ENCODE data around the gene PRKACA.

DNA sequence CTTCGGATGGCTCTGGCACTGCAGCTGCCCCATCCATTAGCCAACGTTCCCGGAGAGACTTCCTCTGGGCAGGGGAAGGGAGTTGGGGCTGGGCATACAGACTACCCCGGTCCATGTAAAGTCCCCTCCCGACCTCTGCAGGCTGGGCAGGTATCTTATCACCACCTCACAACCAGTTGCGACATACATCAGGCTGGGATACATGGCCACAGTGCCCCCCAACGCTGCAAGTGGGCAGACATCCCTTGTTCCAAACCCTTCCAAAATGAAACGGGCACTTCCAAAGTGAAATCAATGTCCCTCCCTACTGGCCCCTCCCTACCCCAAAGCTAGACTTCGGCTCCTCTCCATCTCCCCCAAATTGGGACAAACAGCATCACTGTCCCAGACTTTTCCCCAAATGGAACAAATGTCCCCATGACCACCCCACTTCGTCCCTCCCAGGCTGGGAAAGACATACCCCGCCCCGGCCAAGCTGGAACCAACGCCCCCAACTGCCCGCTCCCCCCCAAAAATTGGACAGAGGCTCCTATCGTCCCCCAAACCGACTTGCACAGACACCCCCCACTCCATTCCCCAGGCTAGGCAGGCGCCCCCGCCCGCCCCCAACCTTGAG is 60.7 kb downstream of the PRKACA start:
- TF ChIP-seq EZH2 (IDR thresholded peaks at IDR 0.05), result no peak
- no peak for TF ChIP-seq POLR2AphosphoS5 (IDR thresholded peaks at IDR 0.05; ENCODE audit: borderline replicate concordance, low read depth, low read length)
